GM23248 (cell line): ENCODE results near the gene L3MBTL4. TPM values are rescaled to one million over a fixed set of nuclear protein-coding genes. Genes with fewer than 3 reads are reported as not detected.
A peak's percentile ranks its signal among the peaks of the same experiment; 100 is the strongest.

ENCODE experiments used
- DNase-seq: peaks from one replicate; pipeline ENCODE4 v3.0.0-alpha.2; 2015
- H2AFZ ChIP-seq: fragments of 200-600 bp; sonication (generic); 2 replicates; pipeline ENCODE4 v1.6.1; 2016; ENCODE audit warnings: antibody characterized with exemption
- H3F3A ChIP-seq: fragments of 200-600 bp; sonication (generic); 2 replicates; pipeline ENCODE4 v1.6.1; 2016; ENCODE audit warnings: mild to moderate bottlenecking, antibody characterized with exemption, mixed run types; ENCODE audit not compliant: insufficient read depth
- H3K27ac ChIP-seq: fragments of 200-600 bp; sonication (generic); 2 replicates; pipeline ENCODE4 v1.5.1; 2016; ENCODE audit warnings: mild to moderate bottlenecking
- H3K27me3 ChIP-seq: fragments of 200-600 bp; sonication (generic); replicated peaks from 2 replicates; pipeline ENCODE4 v1.6.1; 2016; ENCODE audit warnings: mild to moderate bottlenecking; ENCODE audit not compliant: insufficient read depth
- H3K36me3 ChIP-seq: fragments of 200-600 bp; sonication (generic); 2 replicates; pipeline ENCODE4 v1.6.1; 2016; ENCODE audit warnings: low read depth, mild to moderate bottlenecking
- H3K4me1 ChIP-seq: fragments of 200-600 bp; sonication (generic); 2 replicates; pipeline ENCODE4 v1.6.1; 2016; ENCODE audit warnings: mild to moderate bottlenecking; ENCODE audit not compliant: insufficient read depth
- H3K4me2 ChIP-seq: fragments of 200-600 bp; sonication (generic); one replicate; pipeline ENCODE4 v1.6.1; 2016; ENCODE audit warnings: mild to moderate bottlenecking; ENCODE audit not compliant: unreplicated experiment
- H3K4me3 ChIP-seq: fragments of 200-600 bp; sonication (generic); 2 replicates; pipeline ENCODE4 v1.5.1; 2016; ENCODE audit warnings: mild to moderate bottlenecking
- H3K79me2 ChIP-seq: fragments of 200-600 bp; sonication (generic); 2 replicates; pipeline ENCODE4 v1.6.1; 2016; ENCODE audit warnings: mild to moderate bottlenecking; ENCODE audit not compliant: insufficient read depth
- H3K9ac ChIP-seq: fragments of 200-600 bp; sonication (generic); 2 replicates; pipeline ENCODE4 v1.6.1; 2016; ENCODE audit warnings: mild to moderate bottlenecking
- H3K9me2 ChIP-seq: fragments of 200-600 bp; sonication (generic); 2 replicates; pipeline ENCODE4 v1.6.1; 2016; ENCODE audit warnings: mixed run types, mild to moderate bottlenecking, moderate library complexity; ENCODE audit not compliant: insufficient read depth
- H3K9me3 ChIP-seq: fragments of 200-600 bp; sonication (generic); one replicate; pipeline ENCODE4 v1.6.1; 2017; ENCODE audit warnings: low read depth
- H4K20me1 ChIP-seq: fragments of 200-600 bp; sonication (generic); 2 replicates; pipeline ENCODE4 v1.6.0; 2016; ENCODE audit not compliant: insufficient read depth
- EZH2 ChIP-seq: fragments of 200-600 bp; sonication (generic); IDR thresholded peaks from 2 replicates; pipeline ENCODE4 v1.6.1; 2018; ENCODE audit warnings: antibody characterized with exemption, mild to moderate bottlenecking; ENCODE audit not compliant: insufficient read depth, poor library complexity, severe bottlenecking
- EZH2phosphoT487 ChIP-seq: fragments of 200-600 bp; sonication (generic); IDR thresholded peaks from 2 replicates; pipeline ENCODE4 v1.6.1; 2018; ENCODE audit warnings: antibody characterized with exemption, moderate library complexity, mild to moderate bottlenecking, low read depth; ENCODE audit not compliant: insufficient read depth
- WGBS, 2 experiments: methylation state at CpG; one replicate each; pipeline ENCODE4 v1.1.6; 2015 to 2017; ENCODE audit warnings: low lambda C conversion rate in 2 of 2, low coverage in 1 of 2; ENCODE audit errors: missing lambda C conversion rate in 2 of 2; 5-methylcytosine and 5-hydroxymethylcytosine counted together
- in situ Hi-C: fragments of 300-500 bp; cut with MboI; formaldehyde crosslinking; loops from 2 replicates; pipeline ENCODE4 v1.15.0; 2020
- polyA plus RNA-seq: library from polyadenylated mRNA; unstranded; fragments of >200 nt; fragmentation: Nextera tagmentation; extraction: Ambion mirVana; gene quantifications from 2 replicates; pipeline ENCODE4 v1.2.1, GENCODE V29; 2016
- total RNA-seq: library from RNA; depleted of rRNA; stranded (reverse); fragments of >200 nt; shearing (Covaris generic); gene quantifications from 2 replicates; pipeline ENCODE4 v1.2.3, GENCODE V29; 2014

Gene L3MBTL4
- total and polyA plus RNA-seq, 2 experiments from 2014 or later = not detected

DNA sequence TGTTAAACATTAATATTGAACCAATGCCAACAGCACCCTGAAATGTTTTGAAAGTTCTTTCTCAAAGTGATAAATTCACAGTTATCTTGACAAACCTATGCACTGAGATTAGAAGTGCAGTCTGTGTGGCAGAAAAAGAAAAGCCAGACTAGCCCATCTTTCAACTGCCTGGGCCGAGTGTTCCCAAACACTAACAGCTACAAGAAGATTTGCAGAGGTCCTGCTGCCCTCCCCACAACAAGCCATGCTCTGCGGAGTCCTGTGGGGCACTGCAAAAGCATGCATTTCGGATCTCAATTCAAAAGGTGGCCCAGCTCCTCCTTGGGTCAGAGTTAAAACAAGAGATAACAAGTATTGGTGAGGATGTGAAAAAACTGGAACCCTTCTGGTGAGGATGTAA, 311.0 kb downstream of the L3MBTL4 start:
- Histone ChIP-seq H3K36me3 (no peaks in the 10 kb centered on the region), H3K9ac (no peak overlapping the region), H3K4me1 (no peaks in the 10 kb centered on the region), H3K9me2 (no peaks in the 10 kb centered on the region), H3K4me3 (no peak overlapping the region), H3K79me2 (no peaks in the 10 kb centered on the region), H3K9me3 (no peaks in the 10 kb centered on the region), H2AFZ (no peak overlapping the region), H4K20me1 (no peaks in the 10 kb centered on the region), H3F3A (no peaks in the 10 kb centered on the region), H3K27ac (no peak overlapping the region), H3K4me2 (no peak overlapping the region), H3K27me3 (no peaks in the 10 kb centered on the region; the same call in none of the 2 replicates)
- in situ Hi-C loops = no loop called here
- WGBS, 2 experiments = 34 to 39% methylated on average over 3 of the region's 3 CpGs
- DNase-seq = no peak
- TF ChIP-seq EZH2 (no peak), EZH2phosphoT487 (no peak)

DNA sequence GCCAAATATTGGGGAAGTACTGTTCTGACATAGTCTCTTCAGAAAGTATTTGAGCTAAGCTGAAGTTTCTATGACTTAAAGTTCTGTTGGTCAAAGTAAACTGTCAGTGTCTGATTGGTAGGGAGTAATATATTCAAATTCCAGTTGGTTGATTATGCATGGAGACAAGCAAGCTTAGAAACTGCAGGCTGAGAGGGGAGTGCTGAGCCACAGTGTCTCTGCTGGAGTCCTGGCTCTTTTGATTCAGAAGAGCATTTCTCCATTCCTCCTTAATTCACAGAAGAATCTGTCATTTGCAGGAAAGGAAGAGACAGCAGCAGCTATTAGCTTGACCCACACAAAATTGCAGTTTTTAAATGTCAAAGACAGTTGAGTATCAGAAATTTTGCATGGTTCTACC, 318.0 kb downstream of the L3MBTL4 start:
- Histone ChIP-seq H3K9ac (no peak overlapping the region), H4K20me1 (no peaks in the 10 kb centered on the region), H3F3A (no peaks in the 10 kb centered on the region), H3K4me3 (no peak overlapping the region), H2AFZ (no peak overlapping the region), H3K9me2 (no peaks in the 10 kb centered on the region), H3K27me3 (no peaks in the 10 kb centered on the region; the same call in 1 of the 2 replicates), H3K4me1 (no peaks in the 10 kb centered on the region), H3K79me2 (no peaks in the 10 kb centered on the region), H3K36me3 (no peaks in the 10 kb centered on the region), H3K4me2 (no peak overlapping the region), H3K27ac (no peak overlapping the region), H3K9me3 (no peaks in the 10 kb centered on the region)
- DNase-seq = no peak
- in situ Hi-C loops = no loop called here
- TF ChIP-seq EZH2 (no peak), EZH2phosphoT487 (no peak)

DNA sequence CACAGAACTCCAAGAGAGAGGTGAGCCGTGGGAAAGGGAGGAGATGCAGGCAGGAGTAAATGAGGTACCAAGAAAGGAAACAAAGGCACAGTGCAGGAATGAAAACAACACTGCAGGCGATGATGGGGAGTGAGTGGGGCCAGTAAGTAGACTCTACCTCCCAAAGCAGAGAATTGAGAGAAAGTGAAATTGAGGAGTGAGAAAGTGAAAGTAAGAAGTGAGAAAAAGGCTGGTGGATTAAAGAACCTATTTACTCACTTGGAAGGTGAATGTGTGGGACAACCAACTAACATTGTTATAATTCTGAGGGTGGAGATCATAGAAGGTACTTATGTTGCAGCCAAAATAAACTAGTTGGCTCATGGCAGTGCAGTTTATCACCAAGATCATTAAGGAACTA, 326.3 kb downstream of the L3MBTL4 start:
- in situ Hi-C loops = no loop called here
- no peaks in the 10 kb centered on the region for H4K20me1 ChIP-seq
- no peaks in the 10 kb centered on the region for H3F3A ChIP-seq
- H3K4me2 ChIP-seq = no peak overlapping the region
- H3K9me2 ChIP-seq = no peaks in the 10 kb centered on the region
- H3K4me3 ChIP-seq = no peak overlapping the region
- no peak overlapping the region for H3K9ac ChIP-seq
- 64 to 68% methylated on average over 2 of the region's 2 CpGs for WGBS, 2 experiments
- no peaks in the 10 kb centered on the region for H3K27me3 ChIP-seq
- H2AFZ ChIP-seq = no peak overlapping the region
- no peaks in the 10 kb centered on the region for H3K9me3 ChIP-seq
- no peaks in the 10 kb centered on the region for H3K79me2 ChIP-seq
- no peaks in the 10 kb centered on the region for H3K4me1 ChIP-seq
- DNase-seq = no peak
- TF ChIP-seq EZH2phosphoT487 (no peak), EZH2 (no peak)
- no peak overlapping the region for H3K27ac ChIP-seq
- no peaks in the 10 kb centered on the region for H3K36me3 ChIP-seq

DNA sequence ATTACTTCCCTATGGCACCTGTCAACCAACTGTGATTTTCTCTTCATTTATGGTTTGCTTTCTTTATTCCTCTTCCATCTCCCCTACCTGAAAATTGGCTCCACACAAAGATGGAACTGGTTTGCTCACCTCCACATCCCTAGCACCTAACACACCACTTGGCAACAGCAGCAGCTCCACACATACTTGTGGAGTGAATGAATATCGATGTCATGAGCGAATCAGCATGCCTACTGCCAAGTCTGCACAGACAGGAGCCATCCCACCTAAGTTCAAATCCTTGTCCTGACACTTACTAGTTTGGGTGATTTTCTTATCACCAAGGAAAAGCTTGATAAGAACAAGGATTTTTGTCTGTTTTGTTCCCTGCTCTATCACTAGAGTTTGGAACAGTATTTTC, 328.0 kb downstream of the L3MBTL4 start:
- peak; percentile 1 for DNase-seq
- Histone ChIP-seq H4K20me1 (no peaks in the 10 kb centered on the region), H3K9me2 (no peaks in the 10 kb centered on the region), H3K36me3 (no peaks in the 10 kb centered on the region), H2AFZ (no peak overlapping the region), H3K79me2 (no peaks in the 10 kb centered on the region), H3K4me2 (no peak overlapping the region), H3K9ac (no peak overlapping the region), H3K4me1 (no peaks in the 10 kb centered on the region), H3K27ac (no peak overlapping the region), H3K4me3 (no peak overlapping the region), H3K9me3 (no peaks in the 10 kb centered on the region), H3F3A (no peaks in the 10 kb centered on the region), H3K27me3 (no peaks in the 10 kb centered on the region)
- TF ChIP-seq EZH2phosphoT487 (no peak), EZH2 (no peak)
- in situ Hi-C loops = no loop called here
- 85 to 87% methylated on average over 2 of the region's 2 CpGs for WGBS, 2 experiments

DNA sequence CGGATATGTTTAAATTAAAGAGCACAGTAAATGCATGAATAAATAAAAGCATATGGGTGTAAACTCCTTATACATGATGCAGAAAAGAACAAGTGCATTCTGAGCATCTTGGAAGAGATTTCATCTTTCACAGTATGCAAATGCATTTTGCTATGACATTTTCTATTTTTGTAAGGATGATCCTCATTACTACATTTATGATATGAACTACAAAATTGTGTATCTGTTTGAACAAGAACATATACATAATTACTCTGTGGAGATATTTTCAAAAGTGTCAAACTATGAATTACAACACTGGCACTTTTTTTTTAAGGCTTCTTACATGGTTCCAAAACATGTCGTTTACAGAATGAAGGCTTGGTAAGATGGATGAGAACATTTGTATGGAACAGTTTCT, 335.3 kb downstream of the L3MBTL4 start:
- in situ Hi-C loops = no loop called here
- Histone ChIP-seq H3K4me1 (no peaks in the 10 kb centered on the region), H3K9me2 (no peaks in the 10 kb centered on the region)

More for the DNA sequence above, 335.3 kb downstream of the L3MBTL4 start:
- H3K9ac ChIP-seq = no peak overlapping the region
- no peaks in the 10 kb centered on the region for H3K9me3 ChIP-seq
- no peaks in the 10 kb centered on the region for H3F3A ChIP-seq
- H4K20me1 ChIP-seq = no peaks in the 10 kb centered on the region
- H3K4me3 ChIP-seq = no peak overlapping the region
- no peak for DNase-seq
- no peaks in the 10 kb centered on the region for H3K36me3 ChIP-seq
- no peak overlapping the region for H2AFZ ChIP-seq
- TF ChIP-seq EZH2 = no peak
- TF ChIP-seq EZH2phosphoT487 = no peak
- H3K4me2 ChIP-seq = no peak overlapping the region
- no peak overlapping the region for H3K27ac ChIP-seq
- WGBS, 2 experiments = 42 to 52% methylated on average over 2 of the region's 2 CpGs
- no peaks in the 10 kb centered on the region for H3K27me3 ChIP-seq
- no peaks in the 10 kb centered on the region for H3K79me2 ChIP-seq
